Astrocyte (in vitro differentiated cells and primary cell): ENCODE data around the gene KANK4. TPM values are rescaled to one million over a fixed set of nuclear protein-coding genes. Genes with fewer than 3 reads are reported as not detected.

Source experiments
- DNase-seq: peaks from one replicate; pipeline ENCODE4 v3.0.0-alpha.2; 2010; ENCODE audit warnings: low read depth
- FAIRE-seq: peaks from 2 replicates; lab custom pipeline; 2011; peaks lifted over from hg19 to GRCh38; lab: Jason Lieb, UNC
- H2AFZ ChIP-seq: 2 replicates; pipeline ENCODE4 v1.6.0; 2012; ENCODE audit warnings: low read depth, low read length, inconsistent platforms
- H3K27ac ChIP-seq: 2 replicates; pipeline ENCODE4 v1.5.1; 2011; ENCODE audit warnings: low read depth, low read length, inconsistent platforms
- H3K27me3 ChIP-seq: 2 replicates; pipeline ENCODE4 v1.6.0; 2011; ENCODE audit warnings: low read length, inconsistent platforms; ENCODE audit not compliant: insufficient read depth
- H3K36me3 ChIP-seq: 2 replicates; pipeline ENCODE4 v1.5.1; 2011; ENCODE audit warnings: low read length, inconsistent platforms; ENCODE audit not compliant: insufficient read depth
- H3K4me1 ChIP-seq: 2 replicates; pipeline ENCODE4 v1.5.1; 2011; ENCODE audit warnings: low read length, inconsistent platforms; ENCODE audit not compliant: insufficient read depth
- H3K4me2 ChIP-seq: 2 replicates; pipeline ENCODE4 v1.6.0; 2012; ENCODE audit warnings: low read length, inconsistent platforms
- H3K4me3 ChIP-seq: 2 replicates; pipeline ENCODE4 v1.5.1; 2011; ENCODE audit warnings: low read depth, mild to moderate bottlenecking, low read length, inconsistent platforms; ENCODE audit not compliant: insufficient read depth
- H3K79me2 ChIP-seq: 2 replicates; pipeline ENCODE4 v1.6.0; 2012; ENCODE audit warnings: mild to moderate bottlenecking, low read length, inconsistent platforms; ENCODE audit not compliant: insufficient read depth
- H3K9ac ChIP-seq: 2 replicates; pipeline ENCODE4 v1.6.0; 2012; ENCODE audit warnings: mild to moderate bottlenecking, low read length, inconsistent platforms
- H3K9me3 ChIP-seq: 2 replicates; pipeline ENCODE4 v1.5.1; 2012; ENCODE audit warnings: low read depth, mild to moderate bottlenecking, low read length, inconsistent platforms; ENCODE audit not compliant: insufficient read depth
- H4K20me1 ChIP-seq: 2 replicates; pipeline ENCODE4 v1.6.0; 2012; ENCODE audit warnings: low read length, inconsistent platforms; ENCODE audit not compliant: insufficient read depth
- H3K27ac Mint-ChIP-seq: one replicate; pipeline ENCODE4 v1.8.0; 2021; ENCODE audit warnings: mild to moderate bottlenecking, mixed read lengths; ENCODE audit not compliant: unreplicated experiment
- H3K27me3 Mint-ChIP-seq: one replicate; pipeline ENCODE4 v1.8.0; 2021; ENCODE audit warnings: low read depth, mixed read lengths; ENCODE audit not compliant: unreplicated experiment
- H3K36me3 Mint-ChIP-seq: one replicate; pipeline ENCODE4 v1.8.0; 2021; ENCODE audit warnings: low read depth, mixed read lengths; ENCODE audit not compliant: unreplicated experiment
- H3K4me1 Mint-ChIP-seq: one replicate; pipeline ENCODE4 v1.8.0; 2021; ENCODE audit warnings: low read depth, mixed read lengths; ENCODE audit not compliant: unreplicated experiment
- H3K4me3 Mint-ChIP-seq: one replicate; pipeline ENCODE4 v1.8.0; 2021; ENCODE audit warnings: mild to moderate bottlenecking, moderate library complexity, mixed read lengths; ENCODE audit not compliant: unreplicated experiment
- H3K9me3 Mint-ChIP-seq: one replicate; pipeline ENCODE4 v1.8.0; 2021; ENCODE audit warnings: mild to moderate bottlenecking, mixed read lengths; ENCODE audit not compliant: unreplicated experiment
- CTCF ChIP-seq: IDR thresholded peaks from 2 replicates; pipeline ENCODE4 v1.5.1; 2011; ENCODE audit warnings: low read depth, mild to moderate bottlenecking, inconsistent platforms, low read length, moderate library complexity; ENCODE audit not compliant: insufficient read depth
- EZH2 ChIP-seq: IDR thresholded peaks from 2 replicates; pipeline ENCODE4 v1.6.1; 2012; ENCODE audit warnings: mild to moderate bottlenecking, low read length, inconsistent platforms; ENCODE audit not compliant: insufficient read depth
- total RNA-seq: library from RNA; stranded (reverse); gene quantifications from 2 replicates; pipeline ENCODE4 v1.2.1, GENCODE V29; 2021

Gene KANK4
- total RNA-seq, 1 donor from 2014 or later = 8.5 TPM

- H3K79me2 ChIP-seq = no peaks in the 10 kb centered on the region
- peaks cover 11% of the 10 kb centered on the region for H3K27me3 ChIP-seq
- peaks cover 6% of the 10 kb centered on the region for H3K9me3 ChIP-seq
- TF ChIP-seq CTCF = no peak
- no peak for TF ChIP-seq EZH2
- Mint-ChIP-seq H3K36me3 (peaks cover 32% of the 10 kb centered on the region), H3K4me3 (no peak overlapping the region), H3K27me3 (peaks cover 9% of the 10 kb centered on the region), H3K27ac (no peak overlapping the region), H3K9me3 (peaks cover 7% of the 10 kb centered on the region), H3K4me1 (peaks cover 17% of the 10 kb centered on the region)
- no peak for DNase-seq
- no peak overlapping the region for H3K4me3 ChIP-seq
- no peaks in the 10 kb centered on the region for H3K36me3 ChIP-seq
- FAIRE-seq = no peak
- no peak overlapping the region for H3K9ac ChIP-seq
- no peak overlapping the region for H3K27ac ChIP-seq
- H2AFZ ChIP-seq = no peak overlapping the region
- no peaks in the 10 kb centered on the region for H4K20me1 ChIP-seq
- H3K4me2 ChIP-seq = no peak overlapping the region
- peaks cover 8% of the 10 kb centered on the region for H3K4me1 ChIP-seq
These were observed 38.2 kb downstream of the KANK4 start for GRCh38 chr1:62280960-62281465.

GRCh38 chr1:62280150-62280549 lies 39.1 kb downstream of the KANK4 start:
- FAIRE-seq (no peak), DNase-seq (no peak)
- Mint-ChIP-seq H3K4me3 (no peak overlapping the region), H3K9me3 (peaks cover 7% of the 10 kb centered on the region), H3K27ac (no peak overlapping the region), H3K27me3 (peaks cover 6% of the 10 kb centered on the region), H3K36me3 (peaks cover 32% of the 10 kb centered on the region), H3K4me1 (peaks cover 9% of the 10 kb centered on the region)
- no peaks in the 10 kb centered on the region for H3K4me1 ChIP-seq
- no peak for TF ChIP-seq EZH2
- TF ChIP-seq CTCF = no peak
- no peaks in the 10 kb centered on the region for H4K20me1 ChIP-seq
- H3K9ac ChIP-seq = no peak overlapping the region
- no peaks in the 10 kb centered on the region for H3K36me3 ChIP-seq
- H3K27me3 ChIP-seq = peaks cover 4% of the 10 kb centered on the region
- no peak overlapping the region for H3K27ac ChIP-seq
- H3K4me2 ChIP-seq = no peak overlapping the region
- H3K4me3 ChIP-seq = no peak overlapping the region
- no peaks in the 10 kb centered on the region for H3K79me2 ChIP-seq
- H3K9me3 ChIP-seq = peaks cover 6% of the 10 kb centered on the region
- no peak overlapping the region for H2AFZ ChIP-seq

GRCh38 chr1:62276791-62277190 lies 42.4 kb downstream of the KANK4 start:
- H3K9me3 ChIP-seq = peaks cover 9% of the 10 kb centered on the region
- no peak for DNase-seq
- Mint-ChIP-seq H3K9me3 (peaks cover 7% of the 10 kb centered on the region), H3K4me3 (no peak overlapping the region), H3K4me1 (no peaks in the 10 kb centered on the region), H3K36me3 (peaks cover 44% of the 10 kb centered on the region), H3K27me3 (peaks cover 2% of the 10 kb centered on the region), H3K27ac (no peak overlapping the region)
- H3K27ac ChIP-seq = no peak overlapping the region
- no peaks in the 10 kb centered on the region for H3K4me1 ChIP-seq
- no peaks in the 10 kb centered on the region for H3K79me2 ChIP-seq
- H2AFZ ChIP-seq = no peak overlapping the region
- no peak for FAIRE-seq
- H3K4me2 ChIP-seq = no peak overlapping the region
- H3K36me3 ChIP-seq = no peaks in the 10 kb centered on the region
- H3K27me3 ChIP-seq = no peaks in the 10 kb centered on the region
- TF ChIP-seq CTCF = no peak
- TF ChIP-seq EZH2 = no peak
- H4K20me1 ChIP-seq = no peaks in the 10 kb centered on the region
- no peak overlapping the region for H3K4me3 ChIP-seq
- no peak overlapping the region for H3K9ac ChIP-seq
